PFSK-1 (cell line): ENCODE results near the gene ARHGEF4. TPM values are rescaled to one million over a fixed set of nuclear protein-coding genes. Genes with fewer than 3 reads are reported as not detected.

ENCODE experiments used
- FOXP2 ChIP-seq: optimal IDR thresholded peaks from 2 replicates; pipeline ENCODE3; 2011; ENCODE audit warnings: borderline replicate concordance, control low read depth, inconsistent platforms; ENCODE audit not compliant: insufficient read depth; ENCODE audit errors: extremely low read length, extremely low read depth
- POLR2AphosphoS5 ChIP-seq: IDR thresholded peaks from 2 replicates; pipeline ENCODE4 v1.6.1; 2012; ENCODE audit warnings: low read depth, mild to moderate bottlenecking, control low read depth, low read length, moderate library complexity
- REST ChIP-seq, 2 experiments: IDR thresholded peaks; 2 replicates each; pipeline versions ENCODE4 v1.6.1 to v1.8.0; 2011 to 2012; ENCODE audit warnings: low read depth in 2 of 2, low read length in 2 of 2, control low read depth in 1 of 2, inconsistent platforms in 1 of 2, mild to moderate bottlenecking in 1 of 2, moderate library complexity in 1 of 2; ENCODE audit not compliant: insufficient read depth in 1 of 2
- SIN3A ChIP-seq: IDR thresholded peaks from 2 replicates; pipeline ENCODE4 v1.6.1; 2012; ENCODE audit warnings: mild to moderate bottlenecking, low read length, moderate library complexity, borderline replicate concordance; ENCODE audit not compliant: insufficient read depth
- TAF1 ChIP-seq: IDR thresholded peaks from 2 replicates; pipeline ENCODE4 v1.6.1; 2012; ENCODE audit warnings: low read length, control low read depth, borderline replicate concordance; ENCODE audit not compliant: insufficient read depth
- polyA plus RNA-seq: library from polyadenylated mRNA; unstranded; fragments of >200 nt; gene quantifications from one replicate; pipeline ENCODE4 v1.2.1, GENCODE V29; 2012; ENCODE audit warnings: low read depth, missing spikeins; ENCODE audit not compliant: insufficient read length

The ARHGEF4 gene
- 29.2 TPM for polyA plus RNA-seq

GRCh38 chr2:130836501-130837174, at the start of gene ARHGEF4:
TSS of gene ARHGEF4 (plus strand) at chr2:130836914. CDS start at chr2:130836954, 40 bp downstream.
- TF ChIP-seq FOXP2, result no peak

- TF ChIP-seq REST (IDR thresholded peaks at IDR 0.05; ENCODE audit: insufficient read depth in 1 of 2, low read depth in 2 of 2, low read length in 2 of 2), result no peak
- no peak for TF ChIP-seq POLR2AphosphoS5
- no peak for TF ChIP-seq TAF1
- TF ChIP-seq SIN3A, result no peak
- no peak for TF ChIP-seq FOXP2
Measured at GRCh38 chr2:130787841-130788240, 48.9 kb upstream of the ARHGEF4 start.

GRCh38 chr2:130790312-130790711, 46.4 kb upstream of the ARHGEF4 start:
- TF ChIP-seq POLR2AphosphoS5 (no peak), SIN3A (no peak), REST (IDR thresholded peaks at IDR 0.05; ENCODE audit: insufficient read depth in 1 of 2, low read depth in 2 of 2, low read length in 2 of 2) (no peak), FOXP2 (no peak), TAF1 (no peak)

- TF ChIP-seq REST (IDR thresholded peaks at IDR 0.05; ENCODE audit: insufficient read depth in 1 of 2, low read depth in 2 of 2, low read length in 2 of 2) (no peak), FOXP2 (no peak), SIN3A (no peak), TAF1 (no peak)
Measured at GRCh38 chr2:130790804-130791616, 45.7 kb upstream of the ARHGEF4 start.

- no peak for TF ChIP-seq POLR2AphosphoS5
- no peak for TF ChIP-seq REST (IDR thresholded peaks at IDR 0.05; ENCODE audit: insufficient read depth in 1 of 2, low read depth in 2 of 2, low read length in 2 of 2)
Measured at GRCh38 chr2:130791617-130791939, 45.1 kb upstream of the ARHGEF4 start.
